GM21576 (cell line): ENCODE measurements around the gene STARD8.

Experiments
- ATAC-seq: cut with Tn5 transposase; IDR thresholded peaks from one replicate; pipeline ENCODE4 v1.9.1; 2021; ENCODE audit warnings: mild to moderate bottlenecking, moderate library complexity; ENCODE audit not compliant: unreplicated experiment

The STARD8 gene

GRCh38 chrX:68690936-68691501 is 43.6 kb downstream of the STARD8 start:
- no peak for ATAC-seq

- ATAC-seq, result no peak
Observed at GRCh38 chrX:68691921-68692320, 44.5 kb downstream of the STARD8 start.

- ATAC-seq, result no peak
Observed at GRCh38 chrX:68692651-68693050, 45.2 kb downstream of the STARD8 start.

- no peak for ATAC-seq
Observed at GRCh38 chrX:68693481-68694434, 46.3 kb downstream of the STARD8 start.

GRCh38 chrX:68694435-68695205 is 47.2 kb downstream of the STARD8 start:
- ATAC-seq, result no peak

- ATAC-seq, result no peak
Observed at GRCh38 chrX:68695206-68695845, 47.9 kb downstream of the STARD8 start.

GRCh38 chrX:68696267-68696990 is 49.0 kb downstream of the STARD8 start:
- no peak for ATAC-seq

GRCh38 chrX:68697036-68697435 is 49.6 kb downstream of the STARD8 start:
- ATAC-seq, result no peak

- no peak for ATAC-seq
Observed at GRCh38 chrX:68697465-68698125, 50.1 kb downstream of the STARD8 start.

- ATAC-seq, result no peak
Observed at GRCh38 chrX:68698942-68699341, 51.5 kb downstream of the STARD8 start.

- ATAC-seq, result no peak
Observed at GRCh38 chrX:68699960-68700746, 52.7 kb downstream of the STARD8 start.

- ATAC-seq, result no peak
Observed at GRCh38 chrX:68703369-68703768, 55.9 kb downstream of the STARD8 start.

GRCh38 chrX:68703846-68704245 is 56.4 kb downstream of the STARD8 start:
- no peak for ATAC-seq

GRCh38 chrX:68705986-68706385 is 58.5 kb downstream of the STARD8 start:
- no peak for ATAC-seq

- ATAC-seq, result no peak
Observed at GRCh38 chrX:68708503-68709290, 61.2 kb downstream of the STARD8 start.

GRCh38 chrX:68710870-68711576 is 63.6 kb downstream of the STARD8 start:
- ATAC-seq, result no peak

GRCh38 chrX:68711845-68712244 is 64.4 kb downstream of the STARD8 start:
- ATAC-seq, result no peak

- ATAC-seq, result no peak
Observed at GRCh38 chrX:68714856-68715255, 67.4 kb downstream of the STARD8 start.
